GM13977 (cell line): ENCODE measurements around the gene NR2C2.

Source experiments
- DNase-seq: peaks from one replicate; pipeline ENCODE4 v3.0.0; 2012; ENCODE audit warnings: low spot score
- in situ Hi-C: fragments of 300-500 bp; cut with MboI; formaldehyde crosslinking; loops from one replicate; pipeline ENCODE4 v1.12.0; 2022; ENCODE audit warnings: low sequenced_read_pairs, low pct_unique_long_range_greater_than_20kb, mixed read lengths, inconsistent platforms; ENCODE audit not compliant: unreplicated experiment
- TF ChIP-seq, protein P1 (sequence below): IDR thresholded peaks from 2 replicates; pipeline ENCODE4 v1.5.1; 2012; ENCODE audit warnings: mild to moderate bottlenecking, control low read depth; ENCODE audit not compliant: insufficient read depth; ENCODE audit errors: extremely low read depth, missing control alignments

NR2C2 gene

DNA sequence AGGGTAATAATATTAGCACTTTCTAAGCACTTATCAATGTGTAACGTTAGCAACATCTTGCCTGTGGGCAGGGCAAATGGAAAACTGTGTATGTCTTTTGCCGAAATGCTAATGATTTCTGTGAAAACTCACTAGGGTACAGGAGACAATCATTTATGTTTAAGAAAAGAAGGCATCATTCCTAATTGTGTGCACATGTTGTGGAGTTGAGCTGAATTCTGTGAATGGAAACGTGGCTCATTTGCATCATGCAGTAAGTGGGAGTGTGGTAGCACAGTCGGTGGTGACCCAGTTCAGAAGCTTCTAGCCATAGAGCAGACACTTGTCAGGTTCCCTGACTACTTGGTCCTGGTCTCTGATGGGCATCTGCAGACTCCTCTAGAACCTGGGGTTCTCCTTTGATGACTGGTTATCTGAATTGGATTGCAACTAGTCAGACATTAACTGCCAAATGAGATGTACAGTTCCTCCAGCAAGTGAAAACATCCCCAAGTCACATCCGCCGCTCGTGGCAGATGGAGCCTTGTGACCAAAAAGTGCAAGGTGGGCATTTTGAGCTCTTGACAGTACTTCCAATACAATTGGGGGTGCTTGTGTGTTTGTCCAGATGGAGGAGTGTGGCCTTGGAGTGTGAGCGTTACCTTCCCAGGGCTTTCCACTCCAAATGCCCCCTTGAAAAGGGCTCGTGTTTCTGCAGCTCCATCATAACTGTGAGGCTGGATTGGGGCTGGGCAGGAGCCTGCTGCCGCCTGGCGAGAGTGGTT lies 96.2 kb downstream of the NR2C2 start:
- TF ChIP-seq, protein P1, sequence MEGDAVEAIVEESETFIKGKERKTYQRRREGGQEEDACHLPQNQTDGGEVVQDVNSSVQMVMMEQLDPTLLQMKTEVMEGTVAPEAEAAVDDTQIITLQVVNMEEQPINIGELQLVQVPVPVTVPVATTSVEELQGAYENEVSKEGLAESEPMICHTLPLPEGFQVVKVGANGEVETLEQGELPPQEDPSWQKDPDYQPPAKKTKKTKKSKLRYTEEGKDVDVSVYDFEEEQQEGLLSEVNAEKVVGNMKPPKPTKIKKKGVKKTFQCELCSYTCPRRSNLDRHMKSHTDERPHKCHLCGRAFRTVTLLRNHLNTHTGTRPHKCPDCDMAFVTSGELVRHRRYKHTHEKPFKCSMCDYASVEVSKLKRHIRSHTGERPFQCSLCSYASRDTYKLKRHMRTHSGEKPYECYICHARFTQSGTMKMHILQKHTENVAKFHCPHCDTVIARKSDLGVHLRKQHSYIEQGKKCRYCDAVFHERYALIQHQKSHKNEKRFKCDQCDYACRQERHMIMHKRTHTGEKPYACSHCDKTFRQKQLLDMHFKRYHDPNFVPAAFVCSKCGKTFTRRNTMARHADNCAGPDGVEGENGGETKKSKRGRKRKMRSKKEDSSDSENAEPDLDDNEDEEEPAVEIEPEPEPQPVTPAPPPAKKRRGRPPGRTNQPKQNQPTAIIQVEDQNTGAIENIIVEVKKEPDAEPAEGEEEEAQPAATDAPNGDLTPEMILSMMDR, result no peak
- no peak for DNase-seq
- in situ Hi-C loops, result no loop called here

DNA sequence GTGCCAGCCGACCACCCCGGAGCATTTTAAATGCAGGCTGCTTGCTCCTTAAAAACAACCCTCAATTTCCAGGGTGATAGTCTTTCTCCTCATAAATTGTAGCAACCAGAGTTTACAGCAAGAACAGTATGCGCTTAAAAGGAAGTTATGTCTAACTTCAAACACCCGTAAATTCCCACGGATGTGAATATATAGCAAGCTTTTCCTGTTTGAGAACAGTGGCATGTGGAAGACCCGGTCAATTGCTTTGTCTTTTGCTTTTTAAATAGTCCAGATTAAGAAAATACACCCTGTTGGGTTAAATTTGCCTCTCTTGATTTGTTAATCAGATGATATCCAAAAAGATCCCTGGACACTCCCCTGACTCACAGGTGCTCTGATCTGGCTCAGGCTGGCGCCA lies 96.9 kb downstream of the NR2C2 start:
- TF ChIP-seq, protein P1, result no peak
- no peak for DNase-seq
- in situ Hi-C loops, result no loop called here

DNA sequence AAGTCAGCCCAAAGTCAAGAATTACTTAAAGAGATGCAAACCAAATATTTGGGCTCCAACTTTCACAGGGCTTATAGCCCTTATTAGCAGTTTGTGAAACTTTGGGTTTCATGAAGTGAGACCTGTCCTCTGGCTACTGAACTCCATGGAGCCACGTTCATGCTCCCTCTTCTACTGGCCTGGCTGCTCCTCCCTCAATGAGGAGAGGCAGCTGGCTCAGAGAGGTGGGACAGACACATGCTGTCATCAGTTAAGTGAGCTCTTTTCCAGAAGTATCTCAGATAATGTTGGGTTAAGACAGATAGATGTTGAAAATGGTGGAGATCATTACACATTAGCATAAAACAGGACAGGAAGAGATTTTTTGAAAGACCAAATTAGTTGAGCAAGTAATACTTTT lies 98.3 kb downstream of the NR2C2 start:
- in situ Hi-C loops, result no loop called here
- DNase-seq, result no peak
- TF ChIP-seq, protein P1, result no peak

DNA sequence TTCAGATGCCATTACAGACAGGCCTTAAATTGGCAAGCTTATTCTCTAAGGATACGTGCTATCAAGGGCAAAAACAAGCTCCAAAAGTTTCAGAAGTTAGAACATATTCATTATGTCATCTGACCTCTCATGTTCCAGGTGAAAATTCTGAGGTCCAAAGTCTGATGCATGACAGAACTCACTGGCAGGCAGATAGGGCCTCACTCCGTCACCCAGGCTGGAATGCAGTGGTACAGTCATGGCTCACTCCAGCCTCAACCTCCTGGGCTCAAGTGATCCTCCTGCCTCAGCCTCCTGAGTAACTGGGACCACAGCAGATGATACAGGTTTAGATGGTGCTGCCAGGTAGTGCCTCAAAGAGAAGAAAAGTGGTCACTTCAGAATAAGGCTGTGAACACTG lies 102.2 kb downstream of the NR2C2 start:
- no peak for DNase-seq
- in situ Hi-C loops, result no loop called here
- TF ChIP-seq, protein P1, result no peak

DNA sequence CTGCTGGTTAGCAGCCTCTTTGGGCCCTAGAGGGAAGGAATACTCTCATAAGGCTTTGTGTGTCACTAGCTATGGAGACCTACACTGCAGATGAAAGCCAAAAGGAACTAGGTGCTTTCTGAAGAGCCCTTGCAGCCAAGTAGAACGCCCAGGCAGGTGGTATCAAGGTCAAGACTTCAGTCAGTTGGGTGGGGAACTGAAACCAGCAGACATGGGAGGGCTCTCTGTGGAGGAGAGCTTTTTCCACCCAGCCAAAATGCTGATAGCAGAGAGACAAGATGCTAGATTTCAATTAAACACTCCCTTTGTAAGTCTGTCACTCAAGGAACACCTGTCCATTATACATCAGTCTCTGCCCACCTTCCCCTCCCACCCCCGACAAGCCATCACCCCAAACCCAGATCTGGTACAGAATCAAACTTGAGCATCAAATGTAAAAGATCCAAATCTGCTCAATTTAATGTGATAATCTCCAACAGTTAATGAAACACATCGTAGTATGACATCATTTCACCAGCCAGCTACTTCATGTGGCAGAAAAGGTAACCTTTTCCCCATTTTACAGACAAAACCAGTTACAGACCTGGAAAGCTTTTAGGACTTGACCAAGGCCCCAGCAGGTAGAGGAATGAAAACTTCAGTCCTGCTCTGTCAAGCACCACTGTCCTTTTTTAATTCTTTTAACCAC lies 103.2 kb downstream of the NR2C2 start:
- TF ChIP-seq, protein P1, result no peak
- DNase-seq, result peak; percentile 67
- in situ Hi-C loops, result no loop called here

DNA sequence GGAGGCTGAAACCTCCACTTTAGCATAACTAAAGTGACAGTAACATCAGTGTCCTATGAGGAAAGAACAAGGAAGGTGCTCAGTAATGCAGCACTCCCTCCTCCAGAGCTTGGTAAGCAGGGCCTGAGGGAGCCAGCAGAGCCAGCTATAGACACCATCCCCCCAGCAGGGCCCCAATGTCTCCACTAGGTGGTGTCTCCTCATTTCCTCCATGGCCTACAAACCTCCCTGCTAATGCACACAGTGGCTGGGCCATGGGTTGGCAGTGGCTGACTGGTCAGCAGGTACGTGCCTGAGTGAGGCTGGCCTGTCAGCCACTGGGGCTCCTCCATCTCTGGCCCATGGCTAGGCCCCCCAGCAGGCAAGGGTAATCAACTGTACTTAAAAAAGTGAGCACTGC lies 104.1 kb downstream of the NR2C2 start:
- in situ Hi-C loops, result no loop called here
- TF ChIP-seq, protein P1, result peak; percentile 78
- DNase-seq, result peak; percentile 64
